HepG2 (cell line): ENCODE measurements around the gene POMT1. TPM values are rescaled to one million over a fixed set of nuclear protein-coding genes. Genes with fewer than 3 reads are reported as not detected.

Experiments
- CREBL2 ChIP-seq: sonication (generic); formaldehyde crosslinking; IDR thresholded peaks from 2 replicates; pipeline ENCODE4 v1.8.1; 2023; ENCODE audit warnings: missing genetic modification reagents, mild to moderate bottlenecking, borderline replicate concordance
- FOXM1 ChIP-seq: sonication (generic); formaldehyde crosslinking; IDR thresholded peaks from 2 replicates; pipeline ENCODE4 v1.5.0; 2020; ENCODE audit warnings: missing genetic modification reagents
- HMGA1 ChIP-seq: sonication (generic); formaldehyde crosslinking; conservative IDR thresholded peaks from 2 replicates; pipeline ENCODE4 v1.4.0; 2020; ENCODE audit warnings: missing genetic modification reagents
- IKZF1 ChIP-seq: fragments of 450-650 bp; IDR thresholded peaks from 2 replicates; pipeline ENCODE4 v1.7.1; 2016
- MTF2 ChIP-seq: sonication (generic); formaldehyde crosslinking; IDR thresholded peaks from 2 replicates; pipeline ENCODE4 v1.5.0; 2020; ENCODE audit warnings: missing genetic modification reagents, borderline replicate concordance
- MZF1 ChIP-seq: sonication (generic); formaldehyde crosslinking; IDR thresholded peaks from 2 replicates; pipeline ENCODE4 v1.8.1; 2023; ENCODE audit warnings: mild to moderate bottlenecking, missing genetic modification reagents, borderline replicate concordance
- NKX3-1 ChIP-seq: sonication (generic); formaldehyde crosslinking; IDR thresholded peaks from 2 replicates; pipeline ENCODE4 v1.5.0; 2020; ENCODE audit warnings: missing genetic modification reagents
- NR2C2 ChIP-seq: sonication (generic); formaldehyde crosslinking; IDR thresholded peaks from 2 replicates; pipeline ENCODE4 v1.4.0; 2020; ENCODE audit warnings: missing genetic modification reagents, mild to moderate bottlenecking, moderate library complexity, borderline replicate concordance
- NR2F6 ChIP-seq, 2 experiments: IDR thresholded peaks; 2 replicates each; pipeline ENCODE4 v1.6.1; 2016; ENCODE audit warnings: antibody characterized with exemption in 1 of 2, mild to moderate bottlenecking in 1 of 2
- ONECUT2 ChIP-seq: sonication (generic); formaldehyde crosslinking; IDR thresholded peaks from 2 replicates; pipeline ENCODE4 v1.4.0; 2020; ENCODE audit warnings: missing genetic modification reagents
- RAD51 ChIP-seq: fragments of 450-650 bp; IDR thresholded peaks from 2 replicates; pipeline ENCODE4 v1.6.1; 2016; ENCODE audit warnings: borderline replicate concordance
- SMAD1 ChIP-seq: sonication (generic); formaldehyde crosslinking; IDR thresholded peaks from 2 replicates; pipeline ENCODE4 v1.4.0; 2020; ENCODE audit warnings: missing genetic modification reagents, low read depth, mild to moderate bottlenecking, borderline replicate concordance
- SNRNP70 ChIP-seq: fragments of 200-400 bp; formaldehyde crosslinking; IDR thresholded peaks from 2 replicates; pipeline ENCODE4 v1.6.1; 2017; ENCODE audit warnings: mild to moderate bottlenecking, low read depth, low read length, moderate library complexity
- STAG1 ChIP-seq: sonication (generic); formaldehyde crosslinking; IDR thresholded peaks from 2 replicates; pipeline ENCODE4 v1.4.0; 2020; ENCODE audit warnings: missing genetic modification reagents
- ZBTB21 ChIP-seq: sonication (generic); formaldehyde crosslinking; IDR thresholded peaks from 2 replicates; pipeline ENCODE4 v1.4.0; 2020; ENCODE audit warnings: missing genetic modification reagents
- ZNF138 ChIP-seq: sonication (generic); formaldehyde crosslinking; IDR thresholded peaks from 2 replicates; pipeline ENCODE4 v1.5.0; 2020; ENCODE audit warnings: mild to moderate bottlenecking, low read depth, missing genetic modification reagents
- ZNF180 ChIP-seq: sonication (generic); formaldehyde crosslinking; IDR thresholded peaks from 2 replicates; pipeline ENCODE4 v1.4.0; 2020; ENCODE audit warnings: low read depth, missing genetic modification reagents, borderline replicate concordance
- ZNF251 ChIP-seq: sonication (generic); formaldehyde crosslinking; IDR thresholded peaks from 2 replicates; pipeline ENCODE4 v1.9.0; 2021; ENCODE audit warnings: mild to moderate bottlenecking, missing genetic modification reagents
- ZNF362 ChIP-seq: sonication (generic); formaldehyde crosslinking; IDR thresholded peaks from 2 replicates; pipeline ENCODE4 v1.4.0; 2020; ENCODE audit warnings: missing genetic modification reagents, mild to moderate bottlenecking, borderline replicate concordance
- ZNF512B ChIP-seq: sonication (generic); formaldehyde crosslinking; IDR thresholded peaks from 2 replicates; pipeline ENCODE4 v1.5.1; 2020; ENCODE audit warnings: missing genetic modification reagents, mild to moderate bottlenecking, borderline replicate concordance
- ZNF558 ChIP-seq: sonication (generic); formaldehyde crosslinking; IDR thresholded peaks from 2 replicates; pipeline ENCODE4 v1.9.0; 2022; ENCODE audit warnings: mild to moderate bottlenecking, missing genetic modification reagents, borderline replicate concordance
- ZNF576 ChIP-seq: sonication (generic); formaldehyde crosslinking; IDR thresholded peaks from 2 replicates; pipeline ENCODE4 v1.4.0; 2020; ENCODE audit warnings: mild to moderate bottlenecking, missing genetic modification reagents
- ZNF747 ChIP-seq: sonication (generic); formaldehyde crosslinking; IDR thresholded peaks from 2 replicates; pipeline ENCODE4 v1.8.1; 2023; ENCODE audit warnings: missing genetic modification reagents, mild to moderate bottlenecking, borderline replicate concordance
- ZNF781 ChIP-seq: sonication (generic); formaldehyde crosslinking; IDR thresholded peaks from 2 replicates; pipeline ENCODE4 v1.5.1; 2020; ENCODE audit warnings: borderline replicate concordance, mild to moderate bottlenecking, missing genetic modification reagents; ENCODE audit errors: not compliant biosample characterization
- ZNF891 ChIP-seq: sonication (generic); formaldehyde crosslinking; IDR thresholded peaks from 2 replicates; pipeline ENCODE4 v1.5.0; 2020; ENCODE audit warnings: mild to moderate bottlenecking, missing genetic modification reagents
- ZSCAN20 ChIP-seq: sonication (generic); formaldehyde crosslinking; IDR thresholded peaks from 2 replicates; pipeline ENCODE4 v1.4.0; 2020; ENCODE audit warnings: missing genetic modification reagents, mild to moderate bottlenecking, borderline replicate concordance
- polyA plus RNA-seq, 8 experiments: library from polyadenylated mRNA; depleted of rRNA in 3 of 8; stranded (reverse) in 7 of 8; unstranded in 1 of 8; fragments of >200 nt; fragmentation: Illumina TruSeq in 4 of 8; extraction: Trizol in 4 of 8; gene quantifications; 2 replicates each; pipeline versions ENCODE4 v1.2.1 to v1.2.3, GENCODE V29; 2011 to 2016; ENCODE audit warnings: low read depth in 4 of 8, missing spikeins in 1 of 8, mixed read lengths in 1 of 8; ENCODE audit not compliant: insufficient read depth in 1 of 8
- total RNA-seq, 5 experiments: library from RNA; depleted of rRNA; stranded (reverse); fragments of >200 nt; fragmentation: Illumina TruSeq; extraction: Trizol; gene quantifications; 2 replicates each; pipeline ENCODE4 v1.2.3, GENCODE V29; 2016; ENCODE audit warnings: low read depth in 1 of 5

POMT1 gene
- total and polyA plus RNA-seq, 2 of the 13 experiments (the other 11 are each of a cell fraction or from before 2014, with no cell fraction given): 21.6 to 22.7 TPM

GRCh38 chr9:131502781-131503625 is at the start of gene POMT1 (continued):
- no peak for TF ChIP-seq ZSCAN20 (CRISPR knock-in tag)
- TF ChIP-seq ZNF781 (CRISPR knock-in tag): no peak
- no peak for TF ChIP-seq RAD51
- peak; percentile 61; the same call in 1 of the 2 replicates for TF ChIP-seq NKX3-1 (CRISPR knock-in tag)
- TF ChIP-seq NR2C2 (CRISPR knock-in tag): peak; percentile 75; the same call in 1 of the 2 replicates
- peak; percentile 41 for TF ChIP-seq ZNF891 (CRISPR knock-in tag)
- TF ChIP-seq SMAD1 (CRISPR knock-in tag): peak; percentile 93
- TF ChIP-seq ZNF362 (CRISPR knock-in tag): no peak
- TF ChIP-seq NR2F6 (IDR thresholded peaks at IDR 0.05): no peak
- peak; percentile 36; the same call in 1 of the 2 replicates for TF ChIP-seq NR2F6 (CRISPR knock-in tag; IDR thresholded peaks at IDR 0.05)
- TF ChIP-seq ZNF558 (CRISPR knock-in tag): peak; percentile 65; the same call in 1 of the 2 replicates
- TF ChIP-seq SNRNP70: no peak
- TF ChIP-seq IKZF1: no peak
- no peak for TF ChIP-seq ZNF512B
- no peak for TF ChIP-seq ZNF180
- TF ChIP-seq ONECUT2 (CRISPR knock-in tag): no peak
- TF ChIP-seq ZNF576 (CRISPR knock-in tag): no peak
- TF ChIP-seq STAG1 (CRISPR knock-in tag): peak; percentile 17; the same call in 1 of the 2 replicates
- TF ChIP-seq MTF2: no peak
- no peak for TF ChIP-seq FOXM1 (CRISPR knock-in tag)
- TF ChIP-seq HMGA1 (CRISPR knock-in tag): no peak
- no peak for TF ChIP-seq ZNF138 (CRISPR knock-in tag)
- TF ChIP-seq ZNF251 (CRISPR knock-in tag): 0 out of 2 replicates have a peak, but pooled peaks have one; percentile 33
- TF ChIP-seq CREBL2 (CRISPR knock-in tag): no peak
- no peak for TF ChIP-seq MZF1
- 0 out of 2 replicates have a peak, but pooled peaks have one; percentile 25 for TF ChIP-seq ZNF747 (CRISPR knock-in tag)
- no peak for TF ChIP-seq ZBTB21 (CRISPR knock-in tag)
